Epithelial cell of esophagus (primary cell): ENCODE results near the gene VAT1L.

ENCODE experiments used
- DNase-seq: peaks from one replicate; pipeline ENCODE4 v3.0.0; 2010; ENCODE audit warnings: low read depth
- H3K4me3 ChIP-seq: 2 replicates; pipeline ENCODE4 v1.5.1; 2011; ENCODE audit warnings: mild to moderate bottlenecking, low read length, control low read depth
- TF ChIP-seq, protein P1 (sequence below): IDR thresholded peaks from 2 replicates; pipeline ENCODE4 v1.5.1; 2011; ENCODE audit warnings: low read depth, mild to moderate bottlenecking, low read length, control low read depth, inconsistent platforms; ENCODE audit not compliant: insufficient read depth; ENCODE audit errors: missing control alignments

The VAT1L gene

DNA sequence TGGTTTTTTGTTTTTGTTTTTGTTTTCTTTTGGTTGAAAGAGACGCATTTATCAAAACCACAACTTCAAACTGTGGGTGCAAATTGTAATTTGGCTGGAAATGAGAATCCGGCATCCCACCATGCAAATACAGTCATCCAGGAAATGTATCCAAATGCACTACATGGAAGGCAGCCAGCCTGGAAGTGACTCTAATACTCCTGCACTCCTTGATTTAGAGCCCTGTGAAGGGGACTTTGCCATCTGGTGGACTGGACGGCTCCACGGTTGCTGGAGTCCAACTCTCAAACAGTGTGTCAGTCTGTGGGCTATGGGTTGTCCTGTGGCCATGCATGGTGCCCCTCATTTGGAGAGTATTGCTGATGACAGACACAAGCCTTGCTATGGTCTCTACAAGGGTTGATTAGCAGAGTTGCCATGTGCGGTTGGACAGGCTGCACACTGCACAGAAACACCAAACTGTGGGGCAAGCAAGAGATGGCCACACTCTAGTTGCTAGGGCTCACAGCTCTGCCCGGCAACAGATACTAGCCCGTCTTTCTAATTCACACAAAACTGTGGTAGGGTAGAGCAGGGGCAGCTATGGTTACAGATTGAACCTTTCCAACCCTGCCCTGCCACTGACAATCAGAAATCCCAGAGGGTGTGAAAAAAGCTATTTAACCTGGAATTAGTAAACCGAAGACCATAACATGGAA is 62.4 kb downstream of the VAT1L start:
- DNase-seq, result no peak
- TF ChIP-seq, protein P1, sequence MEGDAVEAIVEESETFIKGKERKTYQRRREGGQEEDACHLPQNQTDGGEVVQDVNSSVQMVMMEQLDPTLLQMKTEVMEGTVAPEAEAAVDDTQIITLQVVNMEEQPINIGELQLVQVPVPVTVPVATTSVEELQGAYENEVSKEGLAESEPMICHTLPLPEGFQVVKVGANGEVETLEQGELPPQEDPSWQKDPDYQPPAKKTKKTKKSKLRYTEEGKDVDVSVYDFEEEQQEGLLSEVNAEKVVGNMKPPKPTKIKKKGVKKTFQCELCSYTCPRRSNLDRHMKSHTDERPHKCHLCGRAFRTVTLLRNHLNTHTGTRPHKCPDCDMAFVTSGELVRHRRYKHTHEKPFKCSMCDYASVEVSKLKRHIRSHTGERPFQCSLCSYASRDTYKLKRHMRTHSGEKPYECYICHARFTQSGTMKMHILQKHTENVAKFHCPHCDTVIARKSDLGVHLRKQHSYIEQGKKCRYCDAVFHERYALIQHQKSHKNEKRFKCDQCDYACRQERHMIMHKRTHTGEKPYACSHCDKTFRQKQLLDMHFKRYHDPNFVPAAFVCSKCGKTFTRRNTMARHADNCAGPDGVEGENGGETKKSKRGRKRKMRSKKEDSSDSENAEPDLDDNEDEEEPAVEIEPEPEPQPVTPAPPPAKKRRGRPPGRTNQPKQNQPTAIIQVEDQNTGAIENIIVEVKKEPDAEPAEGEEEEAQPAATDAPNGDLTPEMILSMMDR, result no peak
- no peak overlapping the region for H3K4me3 ChIP-seq

DNA sequence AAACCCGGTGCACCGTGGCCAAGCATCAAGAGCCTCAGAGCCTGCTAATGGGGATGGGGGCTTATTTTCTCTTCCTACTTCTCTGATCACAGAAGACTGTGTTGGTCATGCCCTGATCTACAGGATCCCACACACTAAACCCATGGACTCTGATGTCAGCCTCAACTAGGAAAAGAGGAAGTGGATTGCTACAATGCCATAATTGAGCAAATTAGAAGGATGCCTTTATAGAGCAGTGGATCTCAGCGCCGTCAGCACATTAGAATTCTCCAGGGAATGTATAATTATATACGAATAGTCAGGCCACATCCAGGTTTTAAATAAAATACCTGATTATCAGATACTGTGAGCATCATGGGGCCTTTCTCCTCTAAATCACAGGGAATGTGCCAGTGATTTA is 64.8 kb downstream of the VAT1L start:
- H3K4me3 ChIP-seq, result no peak overlapping the region
- TF ChIP-seq, protein P1, result no peak
- DNase-seq, result no peak

DNA sequence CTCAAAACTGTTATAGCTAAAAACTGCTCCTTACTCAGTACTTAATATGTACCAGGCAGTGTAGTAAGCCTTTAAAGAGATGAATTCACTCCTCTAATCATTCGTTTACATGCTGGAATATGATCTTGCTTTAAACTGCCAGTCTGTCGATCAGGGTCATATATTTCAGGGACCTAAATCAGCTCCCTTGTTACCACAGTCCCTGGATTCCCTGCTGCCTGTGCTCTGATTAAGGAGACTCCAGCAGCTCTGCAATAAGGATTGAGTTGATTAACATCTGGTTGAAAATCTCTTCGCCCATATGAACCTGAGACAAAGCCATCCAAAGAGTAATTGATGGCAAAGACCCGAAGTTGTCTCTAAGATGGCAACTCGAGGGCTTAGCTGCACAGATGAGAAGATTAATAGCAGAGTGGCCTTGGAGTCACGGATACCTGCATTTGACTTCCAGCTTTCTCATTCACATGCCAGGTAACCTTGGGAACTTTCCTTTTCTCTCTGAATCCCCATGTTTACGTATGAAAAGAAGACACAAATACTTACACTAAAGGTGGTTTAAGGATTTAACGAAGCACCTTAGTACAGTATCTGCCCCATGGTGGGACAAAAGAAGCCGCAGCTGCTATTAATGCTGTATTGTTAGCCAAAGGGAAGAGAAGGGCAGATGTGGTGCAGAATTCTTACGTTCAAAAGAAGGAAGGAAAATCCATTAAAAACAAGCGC is 68.2 kb downstream of the VAT1L start:
- H3K4me3 ChIP-seq, result no peak overlapping the region
- no peak for DNase-seq
- TF ChIP-seq, protein P1, result no peak

DNA sequence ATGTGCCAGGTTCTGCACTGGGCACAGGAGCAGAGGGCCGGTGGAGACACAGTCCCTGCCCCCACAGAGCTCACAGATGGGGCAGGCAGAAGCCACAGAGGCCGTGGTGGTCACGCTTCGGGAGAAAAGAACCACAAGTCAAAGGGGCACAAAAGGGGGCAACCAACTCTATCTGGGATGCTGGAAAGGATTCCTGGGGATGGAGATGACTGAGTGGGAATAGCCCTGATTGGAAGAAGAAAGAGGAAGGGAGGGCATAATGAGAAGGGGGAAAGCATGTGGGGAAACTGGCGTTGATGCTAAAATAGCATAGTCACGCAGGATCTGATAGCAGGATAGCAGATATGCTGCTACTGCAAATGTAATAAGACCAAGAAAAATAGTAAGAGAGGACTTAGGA is 69.7 kb downstream of the VAT1L start:
- TF ChIP-seq, protein P1, result no peak
- no peak for DNase-seq
- no peak overlapping the region for H3K4me3 ChIP-seq

DNA sequence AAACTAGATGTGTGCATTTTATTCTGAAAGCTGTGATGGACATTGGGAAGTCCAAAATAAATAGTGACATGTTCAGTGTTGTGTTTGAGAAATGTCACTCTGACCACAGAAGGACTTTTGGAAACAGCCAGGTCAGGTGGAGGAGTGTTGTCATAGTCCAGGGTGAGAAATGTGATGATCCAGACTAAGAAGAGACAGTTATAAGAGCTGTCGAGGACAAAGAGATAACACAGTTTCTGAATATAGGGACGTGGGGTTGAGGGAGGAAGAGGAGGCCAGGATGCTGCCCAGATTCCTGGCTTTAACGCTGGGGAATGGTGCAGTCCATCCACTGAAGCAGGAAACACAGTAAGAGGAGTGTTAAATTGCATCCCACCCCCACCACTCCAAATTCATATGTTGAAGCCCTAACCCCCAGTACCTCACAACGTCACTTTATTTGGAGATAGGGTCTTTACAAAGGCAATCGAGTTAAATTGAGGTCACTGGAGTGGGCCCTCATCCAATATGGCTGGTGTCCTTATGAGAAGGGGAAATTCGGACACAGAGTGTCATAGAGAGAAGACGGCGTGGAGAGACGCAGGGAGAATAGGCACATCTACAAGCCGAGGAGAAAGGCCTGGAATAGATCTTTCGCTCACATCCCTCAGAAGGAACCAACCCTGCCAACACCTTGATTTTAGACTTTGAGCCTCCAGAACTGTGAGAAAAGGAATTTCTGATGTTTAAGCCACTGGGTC is 71.3 kb downstream of the VAT1L start:
- no peak overlapping the region for H3K4me3 ChIP-seq
- TF ChIP-seq, protein P1, result no peak
- no peak for DNase-seq

DNA sequence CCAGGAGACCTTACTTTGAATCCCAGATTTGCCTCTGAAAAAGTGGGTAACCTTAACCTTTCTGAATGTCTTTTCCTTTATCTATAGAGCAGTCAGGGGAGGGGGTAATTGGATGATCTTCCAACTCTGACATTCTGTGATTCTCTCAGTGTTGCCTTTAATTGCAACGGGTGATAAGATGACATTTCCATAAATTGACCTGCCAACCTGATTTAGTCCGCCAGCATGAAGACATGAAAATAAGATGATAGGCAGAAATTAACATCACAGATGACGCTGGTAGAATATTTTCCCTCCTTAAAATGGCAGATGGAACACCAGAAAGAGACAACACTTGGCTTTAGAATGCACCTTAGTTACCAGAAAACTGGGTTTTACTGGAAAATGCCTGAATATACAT is 72.6 kb downstream of the VAT1L start:
- TF ChIP-seq, protein P1, result no peak
- no peak overlapping the region for H3K4me3 ChIP-seq
- no peak for DNase-seq
